Right lobe of liver (tissue), 6 donors: ENCODE measurements around the gene RPP25L. TPM values are rescaled to one million over a fixed set of nuclear protein-coding genes. Genes with fewer than 3 reads are reported as not detected.

Source experiments
- ATAC-seq, 4 donors: fragments of 200-7000 bp; cut with Tn5 transposase; one replicate each; pipeline ENCODE4 v1.9.1; 2020; ENCODE audit warnings: mild to moderate bottlenecking in 4 of 4, moderate library complexity in 4 of 4
- DNase-seq, 3 donors: peaks; one replicate each; pipeline ENCODE4 v3.0.0-alpha.2; 2020
- H3K27ac ChIP-seq, 3 donors: fragments of 200-600 bp; one replicate each; pipeline ENCODE4 v1.8.0; 2022
- H3K27me3 ChIP-seq, 2 donors: fragments of 200-600 bp; one replicate each; pipeline ENCODE4 v1.8.0; 2022
- H3K36me3 ChIP-seq, 4 donors: fragments of 200-600 bp; sonication (generic) in 1 of 4; one replicate each; pipeline versions ENCODE4 v1.5.1 to v1.8.0; 2017 to 2022; ENCODE audit warnings: control low read depth in 1 of 4
- H3K4me1 ChIP-seq, 4 donors: fragments of 200-600 bp; sonication (generic) in 1 of 4; one replicate each; pipeline versions ENCODE4 v1.5.1 to v1.8.0; 2017 to 2022; ENCODE audit warnings: control low read depth in 1 of 4
- H3K4me3 ChIP-seq, 3 donors: fragments of 200-600 bp; one replicate each; pipeline ENCODE4 v1.8.0; 2022
- H3K9me3 ChIP-seq, 4 donors: fragments of 200-600 bp; sonication (generic) in 1 of 4; one replicate each; pipeline versions ENCODE4 v1.5.1 to v1.8.0; 2017 to 2022; ENCODE audit warnings: control low read depth in 1 of 4
- CTCF ChIP-seq, 4 donors: fragments of 200-600 bp in 3 of 4; fragments of 450-650 bp in 1 of 4; IDR thresholded peaks; one replicate each; pipeline versions ENCODE4 v1.5.1 to v1.8.0; 2016 to 2022; ENCODE audit warnings: antibody characterized with exemption in 4 of 4, mild to moderate bottlenecking in 2 of 4
- POLR2A ChIP-seq: fragments of 450-650 bp; IDR thresholded peaks from one replicate; pipeline ENCODE4 v1.6.1; 2017; ENCODE audit warnings: antibody characterized with exemption, mild to moderate bottlenecking
- WGBS: methylation state at CpG from one replicate; pipeline ENCODE4 v1.1.6; 2018; ENCODE audit warnings: low coverage, low lambda C conversion rate; ENCODE audit not compliant: insufficient coverage; ENCODE audit errors: missing lambda C conversion rate; 5-methylcytosine and 5-hydroxymethylcytosine counted together
- intact Hi-C, 2 donors: fragments of 100-400 bp; cut with DNase I; formaldehyde crosslinking; loops; one replicate each; pipeline versions ENCODE4 v1.11.2 to v1.14.1; 2022
- total RNA-seq, 6 experiments: library from RNA; depleted of rRNA in 2 of 6; stranded (reverse); fragments of >200 nt in 2 of 6; fragmentation: NEBNext Ultra II Directional in 3 of 6; extraction: Animal tissue kit (Norgen Biotek cat#: 25700) in 3 of 6; gene quantifications; one replicate each; pipeline versions ENCODE4 v1.1.0 to v1.2.4, GENCODE V29; 2016 to 2023
- donor health status: DM: no; HTN: yes; CAD: no.
- donor health status: DM: no; HTN: no; CAD: no.
- donor health status: DM: no; HTN: no; CAD: no.
- donor health status: DM: no; HTN: yes; CAD: no.
- donor health status: DM: no; HTN: yes; CAD: no.

RPP25L gene
- total RNA-seq, 6 experiments from 2014 or later: 15.2 to 29.1 (median 25.0) TPM

DNA sequence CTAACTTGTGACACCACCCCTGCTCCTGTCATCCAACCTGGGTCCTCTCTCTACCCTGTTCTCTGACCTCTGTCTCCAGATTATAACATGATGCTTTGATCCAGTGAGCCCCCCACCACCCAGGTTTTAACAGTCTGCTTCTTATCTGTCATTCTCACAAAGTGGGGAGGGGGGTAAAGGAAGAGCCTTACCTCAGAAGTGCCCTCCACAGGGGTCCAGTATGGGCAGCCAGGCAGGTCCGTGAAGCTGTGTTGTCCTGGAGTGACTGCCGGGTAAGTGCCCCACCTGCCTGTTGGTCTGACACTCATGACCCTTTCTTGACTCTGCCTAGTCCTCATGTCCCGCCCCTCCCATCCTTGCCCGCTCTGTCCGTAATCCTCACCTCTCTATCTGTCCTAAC is 43.5 kb upstream of the RPP25L start:
- Histone ChIP-seq H3K4me3 (no peak overlapping the region), H3K4me1 (peaks cover 0 to 25% (median 10%) of the 10 kb centered on the region in 4 donors), H3K9me3 (no peaks in the 10 kb centered on the region), H3K36me3 (no peaks in the 10 kb centered on the region), H3K27me3 (no peaks in the 10 kb centered on the region), H3K27ac (no peak overlapping the region)
- 89% methylated on average over 2 of the region's 5 CpGs for WGBS
- intact Hi-C loops: no loop called here
- TF ChIP-seq CTCF (IDR thresholded peaks at IDR 0.05): no peak
- no peak for ATAC-seq
- no peak for DNase-seq

DNA sequence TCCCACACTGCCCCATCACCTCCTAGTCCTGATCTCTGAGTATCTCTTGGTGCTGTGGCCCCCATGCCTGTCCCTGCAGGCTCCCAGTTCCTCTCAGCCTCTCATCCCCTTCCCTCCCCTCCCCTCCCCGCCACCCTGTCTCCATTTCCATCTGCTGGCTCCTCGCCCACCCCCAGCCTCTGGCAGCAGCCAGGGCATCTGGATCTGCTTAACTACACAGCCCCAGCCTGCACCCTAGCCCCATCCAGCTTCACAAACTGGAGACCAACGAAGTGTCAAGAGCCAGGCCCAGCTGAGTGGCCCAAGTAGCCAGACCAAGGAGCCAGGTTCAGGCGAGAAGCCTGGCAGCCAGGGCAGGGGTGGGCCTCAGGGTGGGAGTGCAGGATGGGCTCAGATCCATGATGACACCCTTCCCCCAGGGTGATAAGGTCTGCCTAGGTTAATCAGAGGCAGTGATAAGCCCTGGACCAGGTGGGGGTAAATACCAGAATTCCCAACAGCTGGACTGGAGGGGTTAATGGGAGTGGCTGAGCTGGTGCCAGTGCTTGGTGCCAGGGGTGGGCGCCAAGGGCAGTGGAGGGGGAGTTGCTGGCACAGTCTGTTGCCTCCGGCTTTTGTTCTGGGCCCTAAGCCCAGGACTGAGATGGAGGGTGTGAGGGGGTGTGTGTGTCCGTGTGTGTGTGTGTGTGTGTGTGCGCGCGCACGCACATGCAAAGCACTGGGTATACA is 42.6 kb upstream of the RPP25L start:
- no peak overlapping the region for H3K27ac ChIP-seq
- peaks cover 0 to 28% (median 14%) of the 10 kb centered on the region in 4 donors for H3K4me1 ChIP-seq
- DNase-seq (peak in 1 of 3 donors; percentile 73), ATAC-seq (no peak)
- no peak overlapping the region for H3K4me3 ChIP-seq
- no peaks in the 10 kb centered on the region for H3K27me3 ChIP-seq
- peaks cover 0 to 4% (median 2%) of the 10 kb centered on the region in 4 donors for H3K36me3 ChIP-seq
- TF ChIP-seq POLR2A (no peak), CTCF (IDR thresholded peaks at IDR 0.05) (no peak)
- H3K9me3 ChIP-seq: no peaks in the 10 kb centered on the region
- 40% methylated on average over 5 of the region's 11 CpGs for WGBS
- intact Hi-C loops: no loop called here

- peak overlapping the region in 1 of 3 donors; percentile 18 for H3K27ac ChIP-seq
- peaks cover 0 to 15% (median 7%) of the 10 kb centered on the region in 4 donors for H3K36me3 ChIP-seq
- TF ChIP-seq POLR2A (no peak), CTCF (IDR thresholded peaks at IDR 0.05) (no peak)
- no peaks in the 10 kb centered on the region for H3K9me3 ChIP-seq
- intact Hi-C loops: no loop called here
- WGBS: 55% methylated on average over 10 of the region's 11 CpGs
- H3K4me1 ChIP-seq: peaks cover 0 to 39% (median 17%) of the 10 kb centered on the region in 4 donors
- no peak overlapping the region for H3K4me3 ChIP-seq
- ATAC-seq: no peak
- DNase-seq: no peak
- H3K27me3 ChIP-seq: no peaks in the 10 kb centered on the region
Measured at GRCh38 chr9:34653151-34654072, 41.5 kb upstream of the RPP25L start.

DNA sequence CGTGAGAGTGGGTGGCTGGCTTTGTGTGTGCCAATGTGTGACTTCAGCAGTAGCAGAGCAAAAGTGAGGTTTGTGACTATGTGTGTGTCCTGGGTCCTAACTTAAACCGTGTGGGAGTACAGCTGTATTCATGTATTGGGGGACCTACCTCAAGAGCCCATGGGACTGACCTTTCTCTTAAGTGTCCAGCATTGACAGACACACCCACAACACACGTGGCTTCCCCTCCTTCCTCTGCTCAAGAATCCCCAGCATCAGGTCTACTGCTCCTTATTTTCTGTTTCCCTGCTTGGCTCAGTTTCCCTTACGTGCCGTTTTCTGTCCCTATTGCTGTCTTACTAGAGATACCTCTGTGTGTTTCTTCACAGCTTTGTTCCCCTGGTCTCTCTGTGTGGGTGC is 40.7 kb upstream of the RPP25L start:
- intact Hi-C loops: no loop called here

More for the DNA sequence above, 40.7 kb upstream of the RPP25L start:
- no peaks in the 10 kb centered on the region for H3K27me3 ChIP-seq
- WGBS: 23% methylated on average over 4 of the region's 5 CpGs
- no peak for TF ChIP-seq CTCF (IDR thresholded peaks at IDR 0.05)
- peak overlapping the region in 2 of 3 donors; percentile 14 to 23 for H3K4me3 ChIP-seq
- DNase-seq (no peak), ATAC-seq (no peak)
- no peaks in the 10 kb centered on the region for H3K9me3 ChIP-seq
- H3K36me3 ChIP-seq: peaks cover 0 to 17% (median 9%) of the 10 kb centered on the region in 4 donors
- H3K4me1 ChIP-seq: peaks cover 0 to 46% (median 20%) of the 10 kb centered on the region in 4 donors
- H3K27ac ChIP-seq: peak overlapping the region; percentile 18 to 77 (median 45)
